Neural progenitor cell (in vitro differentiated cells): Measurements from ENCODE around the gene IFITM10. TPM values are rescaled to one million over a fixed set of nuclear protein-coding genes. Genes with fewer than 3 reads are reported as not detected.

Experiments
- DNase-seq: peaks from one replicate; pipeline ENCODE4 v3.0.0-alpha.2; 2016; ENCODE audit warnings: low spot score
- H2AFZ ChIP-seq: fragments of 200-600 bp; sonication (generic); replicated peaks from 2 replicates; pipeline ENCODE4 v1.6.1; 2016; ENCODE audit warnings: antibody characterized with exemption
- H3F3A ChIP-seq: fragments of 200-600 bp; sonication (generic); 2 replicates; pipeline ENCODE4 v1.6.1; 2016; ENCODE audit warnings: antibody characterized with exemption, low read depth
- H3K27ac ChIP-seq: fragments of 200-600 bp; sonication (generic); 2 replicates; pipeline ENCODE4 v1.5.1; 2016; ENCODE audit warnings: mild to moderate bottlenecking
- H3K27me3 ChIP-seq: fragments of 200-600 bp; sonication (generic); 2 replicates; pipeline ENCODE4 v1.6.1; 2016; ENCODE audit warnings: mild to moderate bottlenecking, moderate library complexity
- H3K36me3 ChIP-seq: fragments of 200-600 bp; sonication (generic); 2 replicates; pipeline ENCODE4 v1.5.1; 2016
- H3K4me1 ChIP-seq: fragments of 200-600 bp; sonication (generic); 2 replicates; pipeline ENCODE4 v1.6.1; 2016; ENCODE audit warnings: mixed run types
- H3K4me2 ChIP-seq: fragments of 200-600 bp; sonication (generic); 2 replicates; pipeline ENCODE4 v1.6.1; 2016
- H3K4me3 ChIP-seq: fragments of 200-600 bp; sonication (generic); 2 replicates; pipeline ENCODE4 v1.5.1; 2016
- H3K79me2 ChIP-seq: fragments of 200-600 bp; sonication (generic); 2 replicates; pipeline ENCODE4 v1.6.1; 2016; ENCODE audit warnings: low read depth
- H3K9ac ChIP-seq: fragments of 200-600 bp; sonication (generic); 2 replicates; pipeline ENCODE4 v1.6.1; 2016
- H3K9me3 ChIP-seq: fragments of 200-600 bp; sonication (generic); 2 replicates; pipeline ENCODE4 v1.5.1; 2016; ENCODE audit warnings: low read depth
- H4K20me1 ChIP-seq: fragments of 200-600 bp; sonication (generic); 2 replicates; pipeline ENCODE4 v1.6.1; 2016; ENCODE audit warnings: low read depth
- H3K27ac Mint-ChIP-seq: 3 replicates; pipeline ENCODE4 v1.8.0; 2021; ENCODE audit warnings: mixed read lengths
- H3K27me3 Mint-ChIP-seq: 2 replicates; pipeline ENCODE4 v1.8.0; 2022; ENCODE audit warnings: low read depth, mild to moderate bottlenecking, inconsistent platforms, moderate library complexity, mixed read lengths; ENCODE audit not compliant: insufficient read depth
- H3K36me3 Mint-ChIP-seq: 3 replicates; pipeline ENCODE4 v1.8.0; 2021; ENCODE audit warnings: mixed read lengths
- H3K4me1 Mint-ChIP-seq: 3 replicates; pipeline ENCODE4 v1.8.0; 2021; ENCODE audit warnings: mixed read lengths
- H3K4me3 Mint-ChIP-seq: 3 replicates; pipeline ENCODE4 v1.8.0; 2021; ENCODE audit warnings: mild to moderate bottlenecking, moderate library complexity, mixed read lengths
- H3K9me3 Mint-ChIP-seq: 3 replicates; pipeline ENCODE4 v1.8.0; 2020; ENCODE audit warnings: mixed read lengths
- EZH2 ChIP-seq: fragments of 200-600 bp; sonication (generic); IDR thresholded peaks from 2 replicates; pipeline ENCODE4 v1.6.1; 2017; ENCODE audit warnings: antibody characterized with exemption, mild to moderate bottlenecking, moderate library complexity
- EZH2phosphoT487 ChIP-seq: fragments of 200-600 bp; sonication (generic); IDR thresholded peaks from 2 replicates; pipeline ENCODE4 v1.6.1; 2017; ENCODE audit warnings: antibody characterized with exemption
- total RNA-seq: library from RNA; depleted of rRNA; stranded (reverse); fragments of >200 nt; gene quantifications from 2 replicates; pipeline ENCODE4 v1.2.3, GENCODE V29; 2015; ENCODE audit warnings: low replicate concordance
- TF ChIP-seq, protein P1 (sequence below): fragments of 200-600 bp; sonication (generic); IDR thresholded peaks from 2 replicates; pipeline ENCODE4 v1.5.1; 2017; ENCODE audit warnings: antibody characterized with exemption, mild to moderate bottlenecking

The IFITM10 gene
- 0.34 TPM in 1 of 2 replicates, not detected in the other for total RNA-seq

DNA sequence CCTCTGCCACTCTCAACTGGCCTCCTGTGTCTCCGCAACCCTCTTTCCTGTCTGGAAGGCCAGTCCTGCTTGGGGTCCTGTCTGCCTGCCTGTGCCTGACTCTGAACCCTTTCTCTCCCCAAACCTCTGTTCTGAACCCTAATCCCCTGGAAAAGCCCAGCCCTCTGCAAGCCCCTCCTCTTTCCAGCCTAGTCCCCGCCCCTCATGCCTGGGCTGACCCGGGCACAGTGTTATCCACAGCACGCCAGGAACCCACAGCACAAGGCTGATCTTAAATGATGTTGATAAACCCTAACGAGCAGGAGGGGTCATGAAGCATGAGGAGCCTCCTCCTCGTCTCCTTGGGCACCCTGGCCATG lies at the start of gene IFITM10:
TSS of gene IFITM10 (minus strand) at position 115 of the 359 bp plus-strand sequence. CDS start 153 bp downstream, outside the sequence.
- Mint-ChIP-seq H3K36me3 (peaks cover 4% of the 10 kb centered on the region), H3K4me1 (peaks cover 14% of the 10 kb centered on the region), H3K9me3 (peaks cover 6% of the 10 kb centered on the region), H3K27me3 (peaks cover 28% of the 10 kb centered on the region), H3K27ac (no peak within 1 kb of the TSS), H3K4me3 (peak within 1 kb of the TSS; percentile 68)
- Histone ChIP-seq H3K4me1 (peaks cover 18% of the 10 kb centered on the region), H3K27me3 (peaks cover 44% of the 10 kb centered on the region), H4K20me1 (peaks cover 8% of the 10 kb centered on the region), H3K79me2 (no peaks in the 10 kb centered on the region), H3K4me2 (peak within 1 kb of the TSS; percentile 95), H3K9ac (no peak within 1 kb of the TSS), H3K9me3 (no peaks in the 10 kb centered on the region), H3K4me3 (peak within 1 kb of the TSS; percentile 60), H2AFZ (no peak within 1 kb of the TSS), H3F3A (peaks cover 15% of the 10 kb centered on the region), H3K36me3 (no peaks in the 10 kb centered on the region), H3K27ac (no peak within 1 kb of the TSS)
- peak; percentile 48 for DNase-seq
- TF ChIP-seq, protein P1, sequence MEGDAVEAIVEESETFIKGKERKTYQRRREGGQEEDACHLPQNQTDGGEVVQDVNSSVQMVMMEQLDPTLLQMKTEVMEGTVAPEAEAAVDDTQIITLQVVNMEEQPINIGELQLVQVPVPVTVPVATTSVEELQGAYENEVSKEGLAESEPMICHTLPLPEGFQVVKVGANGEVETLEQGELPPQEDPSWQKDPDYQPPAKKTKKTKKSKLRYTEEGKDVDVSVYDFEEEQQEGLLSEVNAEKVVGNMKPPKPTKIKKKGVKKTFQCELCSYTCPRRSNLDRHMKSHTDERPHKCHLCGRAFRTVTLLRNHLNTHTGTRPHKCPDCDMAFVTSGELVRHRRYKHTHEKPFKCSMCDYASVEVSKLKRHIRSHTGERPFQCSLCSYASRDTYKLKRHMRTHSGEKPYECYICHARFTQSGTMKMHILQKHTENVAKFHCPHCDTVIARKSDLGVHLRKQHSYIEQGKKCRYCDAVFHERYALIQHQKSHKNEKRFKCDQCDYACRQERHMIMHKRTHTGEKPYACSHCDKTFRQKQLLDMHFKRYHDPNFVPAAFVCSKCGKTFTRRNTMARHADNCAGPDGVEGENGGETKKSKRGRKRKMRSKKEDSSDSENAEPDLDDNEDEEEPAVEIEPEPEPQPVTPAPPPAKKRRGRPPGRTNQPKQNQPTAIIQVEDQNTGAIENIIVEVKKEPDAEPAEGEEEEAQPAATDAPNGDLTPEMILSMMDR: no peak
- TF ChIP-seq EZH2 (no peak), EZH2phosphoT487 (no peak)

DNA sequence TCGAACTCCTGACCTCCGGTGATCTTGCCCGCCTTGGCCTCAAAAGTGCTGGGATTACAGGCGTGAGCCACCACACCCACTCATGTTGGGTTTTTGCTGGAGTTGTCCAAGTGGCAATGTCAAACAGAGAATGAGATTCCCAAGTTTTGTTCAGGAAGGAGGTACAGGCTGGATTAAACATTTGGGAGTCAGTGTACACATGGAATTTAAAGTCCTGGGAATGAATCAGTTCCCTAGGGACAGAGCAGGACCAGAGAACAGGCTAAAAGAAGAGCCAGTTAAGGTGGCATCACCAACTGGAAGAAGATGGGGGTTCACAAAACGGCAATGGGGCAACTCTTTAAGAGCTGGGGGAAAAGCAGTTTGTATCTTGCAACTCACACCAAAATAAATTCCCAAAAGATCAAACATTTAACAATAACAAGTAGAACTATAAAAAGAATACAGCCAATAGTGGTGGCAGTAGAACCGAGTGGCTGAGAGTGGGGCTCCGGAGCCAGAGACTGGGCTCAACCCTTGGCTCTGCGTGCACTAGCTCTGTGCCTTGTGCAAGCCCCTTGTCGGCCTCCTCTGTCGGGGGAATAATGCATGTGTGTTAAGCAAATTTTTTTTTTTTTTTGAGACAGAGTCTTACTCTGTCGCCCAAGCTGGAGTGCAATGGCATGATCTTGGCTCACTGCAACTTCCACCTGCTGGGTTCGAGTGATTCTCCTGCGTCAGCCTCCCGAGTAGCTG lies 47.2 kb upstream of the IFITM10 start:
- TF ChIP-seq, protein P1: no peak
- TF ChIP-seq EZH2phosphoT487: no peak
- no peak for TF ChIP-seq EZH2
- Mint-ChIP-seq H3K36me3 (no peaks in the 10 kb centered on the region), H3K27me3 (peaks cover 8% of the 10 kb centered on the region), H3K4me3 (no peak overlapping the region), H3K4me1 (no peaks in the 10 kb centered on the region), H3K27ac (peak overlapping the region; percentile 13), H3K9me3 (peaks cover 2% of the 10 kb centered on the region)
- Histone ChIP-seq H3F3A (no peaks in the 10 kb centered on the region), H3K27me3 (peaks cover 8% of the 10 kb centered on the region), H3K9me3 (no peaks in the 10 kb centered on the region), H3K4me1 (no peaks in the 10 kb centered on the region), H3K4me2 (no peak overlapping the region), H3K79me2 (no peaks in the 10 kb centered on the region), H3K4me3 (no peak overlapping the region), H2AFZ (no peak overlapping the region), H3K27ac (no peak overlapping the region), H3K9ac (no peak overlapping the region), H3K36me3 (no peaks in the 10 kb centered on the region), H4K20me1 (no peaks in the 10 kb centered on the region)
- no peak for DNase-seq

DNA sequence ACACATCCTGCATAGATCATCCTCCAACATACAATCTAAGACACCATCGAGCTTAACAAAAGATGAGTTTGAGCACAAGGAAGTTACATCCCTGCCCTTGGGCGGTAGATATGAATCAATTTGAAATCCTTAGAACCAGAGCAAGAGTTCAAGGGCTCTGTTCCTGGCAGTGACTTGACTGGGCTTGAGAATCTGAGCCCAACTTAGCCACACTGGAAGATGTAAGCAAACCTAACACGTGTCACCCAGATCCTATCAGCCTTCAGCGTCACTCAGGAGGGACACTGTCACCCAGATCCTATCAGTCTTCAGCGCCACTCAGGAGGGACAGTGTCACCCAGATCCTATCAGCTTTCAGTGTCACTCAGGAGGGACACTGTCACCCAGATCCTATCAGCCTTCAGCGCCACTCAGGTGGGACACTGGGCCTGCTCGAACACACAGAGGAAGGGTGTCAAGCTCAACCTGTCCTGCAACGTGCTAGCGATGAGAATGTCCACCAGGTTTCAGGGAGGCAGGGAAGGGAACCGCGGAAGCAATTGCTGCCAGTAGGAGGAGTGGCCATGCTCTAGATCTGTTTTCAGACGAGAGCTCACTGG lies 46.1 kb upstream of the IFITM10 start:
- peaks cover 9% of the 10 kb centered on the region for H3K27me3 Mint-ChIP-seq
- H3K4me1 ChIP-seq: no peaks in the 10 kb centered on the region
- H4K20me1 ChIP-seq: no peaks in the 10 kb centered on the region
- peaks cover 14% of the 10 kb centered on the region for H3K27me3 ChIP-seq
- H3K9me3 Mint-ChIP-seq: peaks cover 2% of the 10 kb centered on the region
- no peaks in the 10 kb centered on the region for H3F3A ChIP-seq
- H3K4me3 Mint-ChIP-seq: no peak overlapping the region
- no peaks in the 10 kb centered on the region for H3K36me3 ChIP-seq
- no peak overlapping the region for H3K4me2 ChIP-seq
- no peaks in the 10 kb centered on the region for H3K9me3 ChIP-seq
- H2AFZ ChIP-seq: no peak overlapping the region
- DNase-seq: no peak
- TF ChIP-seq, protein P1: no peak
- TF ChIP-seq EZH2phosphoT487 (no peak), EZH2 (no peak)
- H3K9ac ChIP-seq: no peak overlapping the region
- H3K4me1 Mint-ChIP-seq: no peaks in the 10 kb centered on the region
- no peak overlapping the region for H3K4me3 ChIP-seq
- no peak overlapping the region for H3K27ac Mint-ChIP-seq
- no peaks in the 10 kb centered on the region for H3K36me3 Mint-ChIP-seq
- no peak overlapping the region for H3K27ac ChIP-seq
- H3K79me2 ChIP-seq: no peaks in the 10 kb centered on the region
